Mesenchymal stem cell (in vitro differentiated cells and primary cell): ENCODE data around the gene C9orf72.

Experiments
- DNase-seq: peaks from one replicate; pipeline ENCODE4 v3.0.0-alpha.2; 2013
- H2AFZ ChIP-seq: one replicate; pipeline ENCODE4 v1.6.1; 2013; ENCODE audit warnings: low read depth, mild to moderate bottlenecking, control low read depth, inconsistent platforms, low read length, moderate library complexity
- H2AK5ac ChIP-seq: 2 replicates; pipeline ENCODE4 v1.6.1; 2013; ENCODE audit warnings: low read length, moderate library complexity, mild to moderate bottlenecking, inconsistent platforms; ENCODE audit not compliant: severe bottlenecking
- H2BK120ac ChIP-seq: one replicate; pipeline ENCODE4 v1.6.1; 2013; ENCODE audit warnings: low read depth, mild to moderate bottlenecking, inconsistent platforms, low read length, moderate library complexity
- H2BK12ac ChIP-seq, 2 experiments: one replicate each; pipeline ENCODE4 v1.6.1; 2013; ENCODE audit warnings: inconsistent platforms in 2 of 2, low read length in 2 of 2, mild to moderate bottlenecking in 2 of 2, moderate library complexity in 2 of 2, control low read depth in 1 of 2
- H2BK15ac ChIP-seq: one replicate; pipeline ENCODE4 v1.6.1; 2013; ENCODE audit warnings: mild to moderate bottlenecking, low read depth, inconsistent platforms; ENCODE audit not compliant: poor library complexity, severe bottlenecking
- H2BK5ac ChIP-seq: 2 replicates; pipeline ENCODE4 v1.6.1; 2013; ENCODE audit warnings: low read depth, mild to moderate bottlenecking, low read length, control low read depth, inconsistent platforms; ENCODE audit not compliant: poor library complexity, severe bottlenecking
- H3K14ac ChIP-seq, 2 experiments: one replicate each; pipeline ENCODE4 v1.6.1; 2013; ENCODE audit warnings: inconsistent platforms in 2 of 2, low read length in 2 of 2, control low read depth in 1 of 2, mild to moderate bottlenecking in 1 of 2, moderate library complexity in 1 of 2
- H3K18ac ChIP-seq, 2 experiments: one replicate each; pipeline ENCODE4 v1.6.1; 2013; ENCODE audit warnings: inconsistent platforms in 2 of 2, low read length in 2 of 2, control low read depth in 1 of 2, low read depth in 1 of 2, mild to moderate bottlenecking in 1 of 2
- H3K23ac ChIP-seq, 2 experiments: one replicate each; pipeline ENCODE4 v1.6.1; 2013; ENCODE audit warnings: inconsistent platforms in 2 of 2, low read length in 2 of 2, mild to moderate bottlenecking in 2 of 2, moderate library complexity in 2 of 2, control low read depth in 1 of 2
- H3K27ac ChIP-seq: 2 replicates; pipeline ENCODE4 v1.5.1; 2013; ENCODE audit warnings: mild to moderate bottlenecking, moderate library complexity, low read length, control low read depth, inconsistent platforms; ENCODE audit not compliant: poor library complexity, severe bottlenecking
- H3K27me3 ChIP-seq, 2 experiments: 2 replicates each; pipeline versions ENCODE4 v1.6.1 to v1.7.0; 2013; ENCODE audit warnings: low read length in 2 of 2, mild to moderate bottlenecking in 2 of 2, moderate library complexity in 2 of 2, control low read depth in 1 of 2, inconsistent platforms in 1 of 2; ENCODE audit not compliant: control insufficient read depth in 1 of 2, insufficient read depth in 1 of 2
- H3K36me3 ChIP-seq, 2 experiments: 2 replicates each; pipeline versions ENCODE4 v1.6.1 to v1.7.0; 2013; ENCODE audit warnings: low read length in 2 of 2, control low read depth in 1 of 2, inconsistent platforms in 1 of 2, low read depth in 1 of 2, mild to moderate bottlenecking in 1 of 2; ENCODE audit not compliant: insufficient read depth in 2 of 2, control insufficient read depth in 1 of 2
- H3K4ac ChIP-seq, 2 experiments: one replicate each; pipeline ENCODE4 v1.6.1; 2013; ENCODE audit warnings: inconsistent platforms in 2 of 2, low read length in 2 of 2, mild to moderate bottlenecking in 2 of 2, moderate library complexity in 2 of 2, control low read depth in 1 of 2, low read depth in 1 of 2
- H3K4me1 ChIP-seq: 2 replicates; pipeline ENCODE4 v1.6.1; 2013; ENCODE audit warnings: low read depth, low read length, control low read depth; ENCODE audit not compliant: control insufficient read depth, insufficient read depth
- H3K4me2 ChIP-seq: 2 replicates; pipeline ENCODE4 v1.6.1; 2013; ENCODE audit warnings: low read length, mild to moderate bottlenecking, inconsistent platforms; ENCODE audit not compliant: poor library complexity, severe bottlenecking
- H3K4me3 ChIP-seq, 2 experiments: 2 replicates each; pipeline versions ENCODE4 v1.5.1 to v1.7.0; 2013; ENCODE audit warnings: low read length in 2 of 2, mild to moderate bottlenecking in 2 of 2, control low read depth in 1 of 2, low read depth in 1 of 2; ENCODE audit not compliant: insufficient read depth in 1 of 2
- H3K79me1 ChIP-seq: replicated peaks from 2 replicates; pipeline ENCODE4 v1.6.1; 2013; ENCODE audit warnings: mild to moderate bottlenecking, control low read depth, low read length, inconsistent platforms; ENCODE audit not compliant: poor library complexity, severe bottlenecking
- H3K9ac ChIP-seq: 2 replicates; pipeline ENCODE4 v1.7.0; 2013; ENCODE audit warnings: mild to moderate bottlenecking, low read length, moderate library complexity
- H3K9me3 ChIP-seq: 2 replicates; pipeline ENCODE4 v1.7.0; 2013; ENCODE audit warnings: mild to moderate bottlenecking, low read length; ENCODE audit not compliant: control insufficient read depth
- H4K8ac ChIP-seq: one replicate; pipeline ENCODE4 v1.6.1; 2013; ENCODE audit warnings: inconsistent platforms, mild to moderate bottlenecking, low read length, moderate library complexity
- H4K91ac ChIP-seq: one replicate; pipeline ENCODE4 v1.6.1; 2013; ENCODE audit warnings: mild to moderate bottlenecking, low read length, inconsistent platforms
- WGBS: methylation state at CpG from one replicate; pipeline ENCODE4 v1.1.7; 2013; ENCODE audit warnings: mixed read lengths; 5-methylcytosine and 5-hydroxymethylcytosine counted together

The C9orf72 gene

DNA sequence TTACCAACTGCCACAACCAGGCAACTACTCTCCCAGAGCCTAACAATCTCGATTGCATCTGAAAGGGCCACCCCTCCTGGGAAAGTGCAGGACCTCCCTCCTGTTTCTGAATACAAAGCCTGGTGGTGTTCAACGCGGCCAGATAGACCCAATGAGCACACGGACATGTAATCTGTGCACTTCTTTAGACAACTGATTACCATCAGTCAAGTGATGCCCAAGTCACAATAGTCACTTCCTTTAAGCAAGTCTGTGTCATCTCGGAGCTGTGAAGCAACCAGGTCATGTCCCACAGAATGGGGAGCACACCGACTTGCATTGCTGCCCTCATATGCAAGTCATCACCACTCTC lies 739 bp downstream of the C9orf72 start:
- Histone ChIP-seq H3K9ac (peak overlapping the region; percentile 92), H3K23ac (peak overlapping the region in 1 of 2 experiments; percentile 46), H3K4me1 (peaks cover 2% of the 10 kb centered on the region), H3K79me1 (no peaks in the 10 kb centered on the region), H2AK5ac (no peak overlapping the region), H3K18ac (peak overlapping the region in 1 of 2 experiments; percentile 26), H4K91ac (no peak overlapping the region), H2AFZ (peak overlapping the region; percentile 72), H2BK15ac (no peak overlapping the region), H3K27me3 (peaks cover 0 to 3% of the 10 kb centered on the region in 2 experiments), H3K27ac (no peak overlapping the region), H3K4me3 (peak overlapping the region; percentile 56 to 84), H2BK5ac (no peak overlapping the region), H3K14ac (no peak overlapping the region), H4K8ac (no peak overlapping the region), H3K4ac (peak overlapping the region in 1 of 2 experiments; percentile 40), H3K9me3 (no peaks in the 10 kb centered on the region), H2BK120ac (no peak overlapping the region), H3K36me3 (no peaks in the 10 kb centered on the region), H3K4me2 (peak overlapping the region; percentile 67), H2BK12ac (no peak overlapping the region)
- WGBS: 0% methylated on average over 6 of the region's 6 CpGs
- DNase-seq: peak; percentile 83

DNA sequence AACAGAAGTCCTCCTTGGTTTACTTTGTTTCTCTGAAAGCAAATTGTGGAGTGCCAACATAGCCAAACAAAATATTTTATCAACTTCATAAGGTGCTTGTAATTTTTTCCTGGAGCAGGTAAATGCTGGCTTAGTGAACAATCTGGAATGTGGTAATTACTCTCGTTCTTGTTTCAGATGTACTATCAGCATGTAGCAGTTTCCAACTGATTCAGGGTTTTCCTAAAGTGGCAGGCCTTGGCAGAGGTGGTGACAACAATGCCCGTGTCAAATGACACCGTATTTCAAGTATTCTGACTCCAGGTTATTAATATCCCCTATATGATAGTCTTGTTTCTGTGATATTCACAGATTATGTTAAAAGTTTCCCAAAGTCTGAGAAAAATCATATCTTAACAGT lies 1.2 kb downstream of the C9orf72 start:
- no peak overlapping the region for H3K27ac ChIP-seq
- H2AK5ac ChIP-seq: no peak overlapping the region
- H3K9me3 ChIP-seq: no peaks in the 10 kb centered on the region
- H4K91ac ChIP-seq: no peak overlapping the region
- H3K4ac ChIP-seq: no peak overlapping the region
- H2BK15ac ChIP-seq: no peak overlapping the region
- 75% methylated on average over 1 of the region's 3 CpGs for WGBS
- H3K14ac ChIP-seq: no peak overlapping the region
- H2BK120ac ChIP-seq: no peak overlapping the region
- no peaks in the 10 kb centered on the region for H3K79me1 ChIP-seq
- H2BK12ac ChIP-seq: peak overlapping the region in 1 of 2 experiments; percentile 42
- H3K36me3 ChIP-seq: no peaks in the 10 kb centered on the region
- no peak overlapping the region for H2BK5ac ChIP-seq
- H2AFZ ChIP-seq: no peak overlapping the region
- no peak overlapping the region for H3K18ac ChIP-seq
- H3K27me3 ChIP-seq: peaks cover 0 to 3% of the 10 kb centered on the region in 2 experiments
- H3K23ac ChIP-seq: no peak overlapping the region
- DNase-seq: no peak
- no peak overlapping the region for H4K8ac ChIP-seq
- peak overlapping the region in 1 of 2 experiments; percentile 84 for H3K4me3 ChIP-seq
- H3K9ac ChIP-seq: peak overlapping the region; percentile 92
- no peak overlapping the region for H3K4me2 ChIP-seq
- H3K4me1 ChIP-seq: peaks cover 2% of the 10 kb centered on the region

DNA sequence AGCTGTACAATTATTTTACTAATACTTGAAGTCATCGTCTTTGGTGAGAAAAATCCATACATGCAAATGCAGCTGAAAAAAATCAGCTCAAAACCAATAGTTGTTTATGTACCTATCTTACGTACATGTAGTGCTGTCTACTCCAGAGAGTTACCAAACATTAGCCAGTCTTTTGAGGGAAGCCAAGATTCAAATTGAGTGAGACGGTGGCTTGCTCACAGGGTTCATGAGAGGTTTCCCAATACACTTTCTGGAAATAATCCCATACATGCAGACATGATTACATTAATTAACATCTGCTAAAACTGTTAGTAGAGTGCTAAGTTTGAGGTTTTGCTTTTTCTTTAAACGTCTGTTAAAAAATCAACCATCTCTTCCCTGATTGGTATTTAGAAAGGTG lies 2.3 kb downstream of the C9orf72 start:
- Histone ChIP-seq H3K14ac (no peak overlapping the region), H3K27me3 (peaks cover 0 to 3% of the 10 kb centered on the region in 2 experiments), H2BK120ac (no peak overlapping the region), H2AK5ac (no peak overlapping the region), H2BK5ac (no peak overlapping the region), H3K4ac (no peak overlapping the region), H2BK12ac (no peak overlapping the region), H3K4me2 (no peak overlapping the region), H3K9ac (no peak overlapping the region), H2BK15ac (no peak overlapping the region), H3K23ac (no peak overlapping the region), H4K8ac (no peak overlapping the region), H2AFZ (no peak overlapping the region), H3K36me3 (peaks cover 0 to 9% of the 10 kb centered on the region in 2 experiments), H3K4me1 (peaks cover 2% of the 10 kb centered on the region), H4K91ac (no peak overlapping the region), H3K27ac (no peak overlapping the region), H3K18ac (no peak overlapping the region), H3K9me3 (no peaks in the 10 kb centered on the region), H3K4me3 (no peak overlapping the region), H3K79me1 (no peaks in the 10 kb centered on the region)
- 95% methylated on average over 2 of the region's 4 CpGs for WGBS
- no peak for DNase-seq

DNA sequence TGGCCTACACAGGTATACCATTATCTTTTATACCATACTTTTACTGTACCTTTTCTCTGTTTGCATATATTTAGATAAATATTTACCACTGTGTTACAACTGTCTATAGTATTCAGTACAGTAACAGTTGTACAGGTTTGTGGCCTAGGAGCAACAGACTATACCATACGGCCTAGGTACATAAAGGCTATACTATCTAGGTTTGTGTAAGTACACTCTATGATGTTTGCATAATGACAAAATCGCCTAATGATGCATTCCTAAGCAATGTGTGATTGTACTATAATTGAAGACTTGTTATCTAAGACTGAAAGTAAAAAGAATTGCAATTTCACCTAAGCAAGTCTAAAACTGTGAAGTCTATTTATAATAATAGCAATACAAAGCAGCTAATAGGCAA lies 3.9 kb downstream of the C9orf72 start:
- Histone ChIP-seq H3K4me1 (peaks cover 2% of the 10 kb centered on the region), H3K23ac (no peak overlapping the region), H3K79me1 (no peaks in the 10 kb centered on the region), H2BK5ac (no peak overlapping the region), H4K8ac (no peak overlapping the region), H3K9ac (no peak overlapping the region), H3K27ac (no peak overlapping the region), H3K27me3 (no peaks in the 10 kb centered on the region), H3K18ac (no peak overlapping the region), H2BK15ac (no peak overlapping the region), H3K36me3 (peaks cover 0 to 18% of the 10 kb centered on the region in 2 experiments), H2AK5ac (no peak overlapping the region), H2BK12ac (no peak overlapping the region), H3K9me3 (no peaks in the 10 kb centered on the region), H3K4ac (no peak overlapping the region), H3K14ac (no peak overlapping the region), H3K4me2 (no peak overlapping the region), H2AFZ (no peak overlapping the region), H3K4me3 (no peak overlapping the region), H2BK120ac (no peak overlapping the region), H4K91ac (no peak overlapping the region)
- no peak for DNase-seq
- no CpG with 5 or more reads among the region's 2 CpGs for WGBS
